HCT116 (cell line): ENCODE results near the gene POLN. TPM values are rescaled to one million over a fixed set of nuclear protein-coding genes. Genes with fewer than 3 reads are reported as not detected.
A peak's percentile ranks its signal among the peaks of the same experiment; 100 is the strongest.

ENCODE experiments used
- ATAC-seq: fragments of 200-7000 bp; cut with Tn5 transposase; 2 replicates; pipeline ENCODE4 v1.9.1; 2020; ENCODE audit warnings: mild to moderate bottlenecking, moderate library complexity
- BruUV-seq: library from RNA; stranded (reverse); fragments of 400-500 nt; replicated peaks from 2 replicates; lab custom pipeline; 2021; lab: Mats Ljungman, UMichigan
- CTCF ChIA-PET: fragments of 300-600 bp; sonication (Branson Sonifier 250); formaldehyde crosslinking; loops from one replicate; lab custom pipeline; 2021; ENCODE audit warnings: antibody characterized with exemption; lab: Charles Lee
- POLR2A ChIA-PET: fragments of 300-600, 350-600 bp; sonication (Branson Sonifier 250); formaldehyde crosslinking; loops from one replicate; lab custom pipeline; 2021; ENCODE audit warnings: antibody characterized with exemption; lab: Charles Lee
- RAD21 ChIA-PET, 2 experiments: fragments of 300-600 bp; sonication (Branson Sonifier 250); formaldehyde crosslinking; loops; one replicate each; lab custom pipeline; 2023; ENCODE audit warnings: low total read pairs in 2 of 2; ENCODE audit not compliant: uncharacterized antibody in 2 of 2, unreplicated experiment in 2 of 2, low non-redundant PET in 1 of 2; lab: Charles Lee
- DNase-seq: peaks from one replicate; pipeline ENCODE4 v3.0.0-alpha.2; 2010; ENCODE audit warnings: low read depth, low spot score
- H2AFZ ChIP-seq: fragments of 200-600 bp; shearing (Covaris generic), sonication (generic); 2 replicates; pipeline ENCODE4 v1.6.1; 2017; ENCODE audit warnings: low read depth, mixed run types, mixed read lengths, antibody characterized with exemption, low read length; ENCODE audit not compliant: poor library complexity, severe bottlenecking
- H3K27ac ChIP-seq: 2 replicates; pipeline ENCODE4 v1.5.1; 2012; ENCODE audit warnings: low read depth, low read length
- H3K27me3 ChIP-seq: fragments of 200-600 bp; sonication (generic); 2 replicates; pipeline ENCODE4 v1.6.1; 2016; ENCODE audit warnings: mixed run types, low read length, mixed read lengths; ENCODE audit not compliant: insufficient read depth
- H3K36me3 ChIP-seq, 2 experiments: fragments of 200-500 bp in 1 of 2; fragments of 200-600 bp in 1 of 2; sonication (Bioruptor generic) in 1 of 2; sonication (generic) in 1 of 2; 2 replicates each; pipeline versions ENCODE4 v1.5.1 to v1.6.1; 2014 to 2016; ENCODE audit warnings: low read length in 2 of 2, inconsistent platforms in 1 of 2, mixed read lengths in 1 of 2, mixed run types in 1 of 2; ENCODE audit not compliant: insufficient read depth in 2 of 2, control insufficient read depth in 1 of 2
- H3K4me1 ChIP-seq, 2 experiments: fragments of 200-600 bp in 1 of 2; sonication (generic) in 1 of 2; 2 replicates each; pipeline versions ENCODE4 v1.5.1 to v1.6.1; 2012 to 2017; ENCODE audit warnings: low read length in 2 of 2, inconsistent platforms in 1 of 2, mild to moderate bottlenecking in 1 of 2, mixed read lengths in 1 of 2, mixed run types in 1 of 2, moderate library complexity in 1 of 2; ENCODE audit not compliant: insufficient read depth in 2 of 2, control insufficient read depth in 1 of 2
- H3K4me2 ChIP-seq: fragments of 200-600 bp; sonication (generic); 2 replicates; pipeline ENCODE4 v1.6.1; 2017; ENCODE audit warnings: mixed run types, low read length, mixed read lengths
- H3K4me3 ChIP-seq, 2 experiments: fragments of 200-600 bp in 1 of 2; sonication (generic) in 1 of 2; replicated peaks in 1 of 2; 2 replicates each; pipeline ENCODE4 v1.5.1; 2011 to 2016; ENCODE audit warnings: low read length in 2 of 2, control low read depth in 1 of 2, low read depth in 1 of 2, mild to moderate bottlenecking in 1 of 2, mixed read lengths in 1 of 2, mixed run types in 1 of 2
- H3K79me2 ChIP-seq: fragments of 200-600 bp; sonication (generic); 2 replicates; pipeline ENCODE4 v1.6.1; 2017; ENCODE audit warnings: mild to moderate bottlenecking, mixed run types, low read length, moderate library complexity, mixed read lengths; ENCODE audit not compliant: insufficient read depth
- H3K9ac ChIP-seq: fragments of 200-600 bp; sonication (generic); 2 replicates; pipeline ENCODE4 v1.6.1; 2016; ENCODE audit warnings: low read length, mixed read lengths
- H3K9me2 ChIP-seq: fragments of 200-600 bp; sonication (generic), shearing (Covaris generic); 2 replicates; pipeline ENCODE4 v1.6.1; 2017; ENCODE audit warnings: mixed run types, mild to moderate bottlenecking, moderate library complexity; ENCODE audit not compliant: insufficient read depth
- H3K9me3 ChIP-seq, 2 experiments: fragments of 200-500 bp in 1 of 2; fragments of 200-600 bp in 1 of 2; sonication (Bioruptor generic) in 1 of 2; sonication (generic) in 1 of 2; 2 replicates each; pipeline ENCODE4 v1.6.1; 2014 to 2017; ENCODE audit warnings: low read length in 2 of 2, mixed read lengths in 2 of 2, inconsistent platforms in 1 of 2, low read depth in 1 of 2, mild to moderate bottlenecking in 1 of 2, mixed run types in 1 of 2, moderate library complexity in 1 of 2; ENCODE audit not compliant: control insufficient read depth in 1 of 2, insufficient read depth in 1 of 2
- H4K20me1 ChIP-seq: fragments of 200-600 bp; sonication (generic), shearing (Covaris generic); 2 replicates; pipeline ENCODE4 v1.6.1; 2017; ENCODE audit warnings: mixed run types, mild to moderate bottlenecking, moderate library complexity; ENCODE audit not compliant: insufficient read depth
- CBX3 ChIP-seq: IDR thresholded peaks from 2 replicates; pipeline ENCODE4 v1.6.1; 2012; ENCODE audit warnings: low read depth
- CEBPB ChIP-seq: IDR thresholded peaks from 2 replicates; pipeline ENCODE4 v1.6.1; 2012; ENCODE audit warnings: low read depth
- EGR1 ChIP-seq: IDR thresholded peaks from 2 replicates; pipeline ENCODE4 v1.6.1; 2012; ENCODE audit warnings: low read depth
- ELF1 ChIP-seq: IDR thresholded peaks from 2 replicates; pipeline ENCODE4 v1.6.1; 2012; ENCODE audit warnings: low read depth, borderline replicate concordance
- EZH2 ChIP-seq: fragments of 200-600 bp; sonication (generic); IDR thresholded peaks from 2 replicates; pipeline ENCODE4 v1.6.1; 2017; ENCODE audit warnings: antibody characterized with exemption, mixed run types
- EZH2phosphoT487 ChIP-seq: fragments of 200-600 bp; IDR thresholded peaks from 2 replicates; pipeline ENCODE4 v1.6.1; 2018; ENCODE audit warnings: antibody characterized with exemption, borderline replicate concordance
- FOSL1 ChIP-seq: IDR thresholded peaks from 2 replicates; pipeline ENCODE4 v1.6.1; 2012; ENCODE audit warnings: low read depth
- JUND ChIP-seq: IDR thresholded peaks from 2 replicates; pipeline ENCODE4 v1.6.1; 2012
- POLR2A ChIP-seq: IDR thresholded peaks from 2 replicates; pipeline ENCODE4 v1.7.0; 2011; ENCODE audit warnings: borderline replicate concordance; ENCODE audit not compliant: insufficient read depth, insufficient read length; ENCODE audit errors: extremely low read depth
- POLR2AphosphoS5 ChIP-seq: IDR thresholded peaks from 2 replicates; pipeline ENCODE4 v1.6.1; 2011; ENCODE audit warnings: mild to moderate bottlenecking, low read depth, low read length, moderate library complexity
- RAD21 ChIP-seq: IDR thresholded peaks from 2 replicates; pipeline ENCODE4 v1.6.1; 2012; ENCODE audit warnings: low read depth, mild to moderate bottlenecking
- REST ChIP-seq: IDR thresholded peaks from 2 replicates; pipeline ENCODE4 v1.6.1; 2012; ENCODE audit warnings: low read depth
- SIN3A ChIP-seq: IDR thresholded peaks from 2 replicates; pipeline ENCODE4 v1.6.1; 2012; ENCODE audit warnings: low read depth
- SP1 ChIP-seq: IDR thresholded peaks from 2 replicates; pipeline ENCODE4 v1.6.1; 2012; ENCODE audit warnings: low read depth
- SRF ChIP-seq: IDR thresholded peaks from 2 replicates; pipeline ENCODE4 v1.6.1; 2012; ENCODE audit warnings: low read depth
- TCF7L2 ChIP-seq: IDR thresholded peaks from 2 replicates; pipeline ENCODE4 v1.7.0; 2011; ENCODE audit warnings: borderline replicate concordance, inconsistent platforms; ENCODE audit not compliant: insufficient read depth, insufficient read length; ENCODE audit errors: extremely low read depth
- ZFX ChIP-seq: fragments of 450-650 bp; IDR thresholded peaks from 2 replicates; pipeline ENCODE4 v1.6.1; 2017
- ZNF274 ChIP-seq: fragments of 200-500 bp; sonication (Bioruptor generic); IDR thresholded peaks from 2 replicates; pipeline ENCODE4 v1.6.1; 2014; ENCODE audit warnings: mild to moderate bottlenecking, low read depth, low read length, inconsistent platforms
- intact Hi-C: fragments of 100-400 bp; cut with micrococcal nuclease; formaldehyde crosslinking; loops from 2 replicates; pipeline ENCODE4 v1.10.0; 2022
- total RNA-seq: library from RNA; stranded (reverse); gene quantifications from one replicate; pipeline ENCODE4 v1.2.1, GENCODE V29; 2021; ENCODE audit not compliant: unreplicated experiment
- TF ChIP-seq, protein P1 (sequence below): IDR thresholded peaks from 2 replicates; pipeline ENCODE4 v1.6.1; 2012
- TF ChIP-seq, protein P2 (sequence below): IDR thresholded peaks from 2 replicates; pipeline ENCODE4 v1.6.1; 2012

Gene POLN
- total RNA-seq, 1 experiment from 2014 or later: 3.1 TPM

DNA sequence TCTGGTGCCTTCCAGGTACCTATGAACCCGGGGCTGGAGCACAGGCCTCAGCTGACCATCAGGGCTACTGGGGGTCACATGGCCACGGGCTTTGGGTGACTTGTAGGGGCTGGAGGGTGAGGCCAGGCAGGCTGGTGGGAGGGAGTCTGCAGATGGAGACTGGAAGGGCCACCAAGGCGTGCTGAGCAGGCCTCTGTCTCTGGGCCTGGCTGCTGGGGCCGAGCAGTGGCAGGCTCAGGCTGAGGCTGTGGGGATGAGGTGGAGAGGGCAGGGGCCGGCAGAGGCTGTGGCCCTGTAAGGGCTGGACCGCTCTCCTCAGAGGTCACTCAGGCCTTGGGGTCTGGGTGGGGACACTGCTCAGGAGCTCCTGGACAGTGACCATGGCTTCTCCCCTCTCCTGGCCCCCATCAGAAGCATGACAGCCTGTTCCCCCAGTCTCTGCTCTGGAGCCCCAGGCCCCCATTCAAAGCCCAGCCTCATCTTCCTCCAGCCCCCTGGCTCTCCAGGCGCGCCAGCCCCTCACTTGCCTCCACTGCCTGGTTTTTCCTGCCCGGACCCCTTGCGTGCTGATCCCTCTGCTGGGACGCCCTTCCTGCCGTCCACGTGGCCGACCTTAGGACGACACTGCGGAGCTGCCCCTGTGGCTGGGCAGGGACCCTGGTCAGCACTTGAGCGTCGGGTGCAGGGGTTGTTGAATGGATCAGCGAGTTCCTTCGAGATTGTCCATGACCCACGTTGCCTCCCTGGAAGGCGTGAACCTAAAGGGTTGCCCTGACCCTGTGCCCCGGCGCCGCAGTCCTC is 193.9 kb downstream of the POLN start:
- ChIA-PET POLR2A (no interaction called here), CTCF (no interaction called here), RAD21 (no interaction called here)
- no peak for TF ChIP-seq SIN3A
- TF ChIP-seq POLR2A: no peak
- TF ChIP-seq POLR2AphosphoS5: no peak
- TF ChIP-seq TCF7L2: no peak
- no peak for TF ChIP-seq EZH2phosphoT487
- TF ChIP-seq ZFX: no peak
- no peak for TF ChIP-seq CBX3
- no peak for TF ChIP-seq ELF1
- TF ChIP-seq RAD21: no peak
- TF ChIP-seq, protein P1, sequence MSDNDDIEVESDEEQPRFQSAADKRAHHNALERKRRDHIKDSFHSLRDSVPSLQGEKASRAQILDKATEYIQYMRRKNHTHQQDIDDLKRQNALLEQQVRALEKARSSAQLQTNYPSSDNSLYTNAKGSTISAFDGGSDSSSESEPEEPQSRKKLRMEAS: no peak
- no peak for TF ChIP-seq FOSL1
- no peak for TF ChIP-seq JUND
- TF ChIP-seq, protein P2, sequence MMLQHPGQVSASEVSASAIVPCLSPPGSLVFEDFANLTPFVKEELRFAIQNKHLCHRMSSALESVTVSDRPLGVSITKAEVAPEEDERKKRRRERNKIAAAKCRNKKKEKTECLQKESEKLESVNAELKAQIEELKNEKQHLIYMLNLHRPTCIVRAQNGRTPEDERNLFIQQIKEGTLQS: no peak
- TF ChIP-seq SP1: no peak
- no peak for TF ChIP-seq SRF
- TF ChIP-seq EGR1: no peak
- TF ChIP-seq REST: no peak
- no peak for TF ChIP-seq EZH2
- no peak for TF ChIP-seq CEBPB
- TF ChIP-seq ZNF274: no peak
- H2AFZ ChIP-seq: no peak overlapping the region
- ATAC-seq: no peak
- peak overlapping the region; percentile 48; the same call in 1 of the 2 replicates for H3K4me2 ChIP-seq
- no peaks in the 10 kb centered on the region for H3K9me2 ChIP-seq
- peaks cover 5 to 27% of the 10 kb centered on the region in 2 experiments; a peak in 3 of 4 replicates for H3K4me1 ChIP-seq
- no peak overlapping the region for H3K27ac ChIP-seq
- H3K36me3 ChIP-seq: peaks cover 0 to 5% of the 10 kb centered on the region in 2 experiments; a peak in 2 of 4 replicates
- no TSS peak for BruUV-seq
- peaks cover 4% of the 10 kb centered on the region; the same call in 1 of the 2 replicates for H3K79me2 ChIP-seq
- no peak overlapping the region for H3K9ac ChIP-seq
- H3K4me3 ChIP-seq: no peak overlapping the region
- H3K27me3 ChIP-seq: no peaks in the 10 kb centered on the region
- no peak for DNase-seq
- intact Hi-C loops: no loop called here
- no peaks in the 10 kb centered on the region; a peak in 1 of 4 replicates for H3K9me3 ChIP-seq
- H4K20me1 ChIP-seq: no peaks in the 10 kb centered on the region
